ENCODE data around the gene PRDM5. TPM values are rescaled to one million over a fixed set of nuclear protein-coding genes. Genes with fewer than 3 reads are reported as not detected.
"Not testable (repeated sequence)": the region's sequence is repeated elsewhere in the genome, so short reads cannot be mapped to it uniquely, and the experiment has no call there.

PRDM5 gene
- total and polyA plus RNA-seq, 4 donors, result 4.4 to 26.0 (median 9.3) TPM

- Histone ChIP-seq H3K27ac (ENCODE audit: low read depth in 1 of 2, low read length in 2 of 2) (no peak overlapping the region), H3K9me3 (ENCODE audit: control insufficient read depth, low read length) (peaks cover 2% of the 10 kb centered on the region), H3K27me3 (ENCODE audit: control insufficient read depth in 1 of 2, insufficient read depth in 2 of 2, low read length in 1 of 2) (no peaks in the 10 kb centered on the region), H3K4me3 (ENCODE audit: low read length in 2 of 2) (no peak overlapping the region), H3K4me1 (ENCODE audit: control insufficient read depth in 1 of 2, insufficient read depth in 2 of 2, low read length in 2 of 2) (no peaks in the 10 kb centered on the region), H3K36me3 (ENCODE audit: control insufficient read depth in 1 of 2, insufficient read depth in 2 of 2, low read length in 1 of 2) (no peaks in the 10 kb centered on the region)
- ATAC-seq (ENCODE audit: low FRiP score) (no peak), DNase-seq (no peak)
- intact Hi-C loops (cut with DNase I), result no loop called here
- WGBS, 2 donors, result 69 to 77% methylated on average over 7 of the region's 7 CpGs
These were observed 263.8 kb downstream of the PRDM5 start for GRCh38 chr4:120658772-120659171.

GRCh38 chr4:120653804-120654573 is 268.5 kb downstream of the PRDM5 start:
- peaks cover 2% of the 10 kb centered on the region for H3K9me3 ChIP-seq (ENCODE audit: control insufficient read depth, low read length)
- intact Hi-C loops (cut with DNase I), result no loop called here

GRCh38 chr4:120648336-120648735 is 274.2 kb downstream of the PRDM5 start:
- H3K36me3 ChIP-seq (ENCODE audit: control insufficient read depth in 1 of 2, insufficient read depth in 2 of 2, low read length in 1 of 2); H3K4me1 ChIP-seq (ENCODE audit: control insufficient read depth in 1 of 2, insufficient read depth in 2 of 2, low read length in 2 of 2); intact Hi-C loops (cut with DNase I); H3K9me3 ChIP-seq (ENCODE audit: control insufficient read depth, low read length); ATAC-seq (ENCODE audit: low FRiP score); DNase-seq; H3K4me3 ChIP-seq (ENCODE audit: low read length in 2 of 2); H3K27ac ChIP-seq (ENCODE audit: low read depth in 1 of 2, low read length in 2 of 2); H3K27me3 ChIP-seq (ENCODE audit: control insufficient read depth in 1 of 2, insufficient read depth in 2 of 2, low read length in 1 of 2): not testable (repeated sequence)
- whole genome bisulfite sequencing, 2 donors, result 93 to 97% methylated on average over 7 to 8 of the region's 10 CpGs

More at GRCh38 chr4:120653804-120654573, 268.5 kb downstream of the PRDM5 start:
- Histone ChIP-seq H3K36me3 (ENCODE audit: control insufficient read depth in 1 of 2, insufficient read depth in 2 of 2, low read length in 1 of 2) (no peaks in the 10 kb centered on the region), H3K27ac (ENCODE audit: low read depth in 1 of 2, low read length in 2 of 2) (no peak overlapping the region), H3K4me3 (ENCODE audit: low read length in 2 of 2) (no peak overlapping the region), H3K27me3 (ENCODE audit: control insufficient read depth in 1 of 2, insufficient read depth in 2 of 2, low read length in 1 of 2) (no peaks in the 10 kb centered on the region), H3K4me1 (ENCODE audit: control insufficient read depth in 1 of 2, insufficient read depth in 2 of 2, low read length in 2 of 2) (no peaks in the 10 kb centered on the region)
- ATAC-seq (ENCODE audit: low FRiP score), result no peak
- no peak for DNase-seq
- WGBS, 2 donors, result 79 to 88% methylated on average over 2 of the region's 2 CpGs

Other genes with a start within 250 kb of the PRDM5 start
- 1 to 10 TPM; 3.5 to 3.7 TPM for gene NDNF, start 149.8 kb upstream of the PRDM5 start, total RNA-seq
- gene NDNF, start 149.8 kb upstream of the PRDM5 start, polyA plus RNA-seq, result under 1 TPM in 1 of 2 donors, not detected in 1; 0.08 TPM
- gene TNIP3, start 241.6 kb upstream of the PRDM5 start, total RNA-seq, result under 1 TPM; 0.19 to 0.48 TPM
- gene TNIP3, start 241.6 kb upstream of the PRDM5 start, polyA plus RNA-seq, result under 1 TPM in 1 of 2 donors, not detected in 1; 0.88 TPM